Choroid plexus epithelial cell (primary cell): Measurements from ENCODE around the gene ZNF425.
"Not testable (repeated sequence)": the region's sequence is repeated elsewhere in the genome, so short reads cannot be mapped to it uniquely, and the experiment has no call there.

ENCODE experiments used
- DNase-seq: peaks from one replicate; pipeline ENCODE4 v3.0.0-alpha.2; 2010; ENCODE audit warnings: low read depth
- H3K4me3 ChIP-seq: 2 replicates; pipeline ENCODE4 v1.5.1; 2011; ENCODE audit warnings: low read depth, mild to moderate bottlenecking, control low read depth, low read length, moderate library complexity
- TF ChIP-seq, protein P1 (sequence below): conservative IDR thresholded peaks from 2 replicates; pipeline ENCODE4 v1.5.1; 2011; ENCODE audit warnings: low read depth, mild to moderate bottlenecking, control low read depth, inconsistent platforms, low read length, moderate library complexity

Gene ZNF425

GRCh38 chr7:149072438-149072775 lies 53.7 kb downstream of the ZNF425 start:
- no peak for DNase-seq
- TF ChIP-seq, protein P1, sequence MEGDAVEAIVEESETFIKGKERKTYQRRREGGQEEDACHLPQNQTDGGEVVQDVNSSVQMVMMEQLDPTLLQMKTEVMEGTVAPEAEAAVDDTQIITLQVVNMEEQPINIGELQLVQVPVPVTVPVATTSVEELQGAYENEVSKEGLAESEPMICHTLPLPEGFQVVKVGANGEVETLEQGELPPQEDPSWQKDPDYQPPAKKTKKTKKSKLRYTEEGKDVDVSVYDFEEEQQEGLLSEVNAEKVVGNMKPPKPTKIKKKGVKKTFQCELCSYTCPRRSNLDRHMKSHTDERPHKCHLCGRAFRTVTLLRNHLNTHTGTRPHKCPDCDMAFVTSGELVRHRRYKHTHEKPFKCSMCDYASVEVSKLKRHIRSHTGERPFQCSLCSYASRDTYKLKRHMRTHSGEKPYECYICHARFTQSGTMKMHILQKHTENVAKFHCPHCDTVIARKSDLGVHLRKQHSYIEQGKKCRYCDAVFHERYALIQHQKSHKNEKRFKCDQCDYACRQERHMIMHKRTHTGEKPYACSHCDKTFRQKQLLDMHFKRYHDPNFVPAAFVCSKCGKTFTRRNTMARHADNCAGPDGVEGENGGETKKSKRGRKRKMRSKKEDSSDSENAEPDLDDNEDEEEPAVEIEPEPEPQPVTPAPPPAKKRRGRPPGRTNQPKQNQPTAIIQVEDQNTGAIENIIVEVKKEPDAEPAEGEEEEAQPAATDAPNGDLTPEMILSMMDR: no peak
- H3K4me3 ChIP-seq: no peak overlapping the region

DNA sequence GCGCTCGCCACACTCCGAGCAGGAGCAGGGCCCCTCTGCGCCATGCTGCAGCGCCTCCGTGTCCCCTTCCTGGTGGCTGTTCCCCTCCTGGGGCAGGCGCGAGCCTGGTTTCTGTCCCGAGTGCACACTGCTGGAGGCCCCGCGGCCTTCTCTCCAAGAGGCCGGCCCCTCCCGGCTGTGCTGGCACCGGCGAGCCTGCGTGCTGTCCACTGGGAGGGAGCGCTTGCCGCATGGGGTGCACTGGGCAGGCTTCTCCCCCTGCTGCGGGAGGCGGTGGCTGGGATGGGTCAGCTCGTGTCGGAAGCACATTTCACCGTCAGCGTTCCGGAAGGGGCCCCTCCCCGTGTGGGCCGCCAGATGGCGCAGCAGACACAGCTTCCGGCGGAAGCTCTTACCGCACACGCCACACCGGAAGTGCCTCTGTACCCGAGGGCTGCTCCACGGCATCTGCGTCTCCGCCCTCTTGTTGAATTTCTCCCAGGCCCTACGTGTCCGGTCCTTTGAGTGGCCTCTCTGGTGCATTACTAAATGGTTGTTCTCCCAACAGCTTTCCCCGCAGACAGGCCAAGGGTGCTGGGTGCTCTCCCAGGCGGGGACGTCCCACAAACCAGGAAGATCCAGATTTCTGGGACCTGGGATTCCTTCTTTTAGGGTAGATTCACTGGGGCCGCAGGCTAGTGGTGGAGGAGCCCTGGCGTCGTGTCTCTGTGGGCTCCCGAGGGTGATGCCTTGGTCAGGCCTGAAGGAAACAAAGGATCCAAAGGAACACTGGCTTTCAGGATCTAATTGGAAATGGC lies 54.3 kb downstream of the ZNF425 start:
- peak; percentile 18 for DNase-seq
- TF ChIP-seq, protein P1: peak; percentile 39
- no peak overlapping the region for H3K4me3 ChIP-seq

DNA sequence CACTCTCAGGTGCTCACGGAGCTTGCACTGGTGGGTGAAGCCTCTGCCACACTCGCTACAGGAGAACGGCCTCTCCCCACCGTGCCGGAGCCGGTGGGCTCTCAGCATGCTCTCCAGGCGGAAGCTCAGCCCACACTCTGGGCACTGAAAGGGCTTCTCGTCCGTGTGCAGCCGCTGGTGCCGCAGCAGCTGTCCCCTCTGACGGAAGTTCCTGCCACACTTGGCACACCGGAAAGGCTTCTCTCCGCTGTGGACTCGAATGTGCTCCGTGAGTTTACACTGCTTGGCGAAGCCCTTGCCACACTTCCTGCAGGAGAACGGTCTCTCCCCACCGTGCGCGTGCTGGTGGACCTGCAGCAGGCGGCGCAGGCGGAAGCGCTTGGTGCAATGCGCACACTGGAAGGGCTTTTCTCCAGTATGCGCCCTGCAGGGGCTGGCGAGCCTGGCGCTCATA lies 54.9 kb downstream of the ZNF425 start:
- no peak overlapping the region for H3K4me3 ChIP-seq
- TF ChIP-seq, protein P1: no peak
- DNase-seq: no peak

DNA sequence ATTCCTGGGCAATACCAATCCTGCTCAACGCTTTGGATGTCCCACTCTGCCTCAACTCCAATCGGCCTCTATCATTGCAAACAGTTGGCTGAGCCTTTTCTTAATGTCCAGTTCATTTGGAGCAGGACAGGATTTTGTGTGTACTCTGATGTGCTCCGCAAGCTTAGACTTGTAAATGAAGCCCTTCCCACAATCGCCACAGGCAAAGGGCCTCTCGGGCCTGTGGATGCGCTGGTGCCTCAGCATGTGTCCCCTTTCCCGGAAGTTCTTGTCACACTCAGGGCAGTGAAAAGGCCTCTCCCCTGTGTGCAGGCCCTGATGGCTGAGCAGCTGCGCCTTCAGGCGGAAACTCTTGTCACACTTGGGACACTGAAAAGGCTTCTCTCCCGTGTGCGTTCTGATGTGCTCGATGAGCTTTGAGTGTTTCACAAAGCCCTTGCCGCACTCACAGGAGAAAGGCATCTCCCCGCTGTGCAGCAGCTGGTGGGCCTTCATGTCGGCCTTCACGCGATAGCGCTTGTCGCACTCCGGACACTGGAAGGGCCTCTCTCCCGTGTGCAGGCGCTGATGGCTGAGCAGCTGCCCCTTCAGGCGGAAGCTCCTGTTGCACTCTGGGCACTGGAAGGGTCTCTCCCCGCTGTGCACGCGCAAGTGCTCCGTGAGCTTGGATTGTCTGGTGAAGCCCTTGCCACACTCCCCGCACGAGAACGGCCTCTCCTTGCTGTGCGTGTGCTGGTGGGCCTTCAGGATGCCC lies 55.6 kb downstream of the ZNF425 start:
- DNase-seq: no peak
- H3K4me3 ChIP-seq: no peak overlapping the region
- TF ChIP-seq, protein P1: no peak

- DNase-seq: no peak
- TF ChIP-seq, protein P1: peak; percentile 30
Measured at GRCh38 chr7:149067869-149068268, 58.3 kb downstream of the ZNF425 start.

DNA sequence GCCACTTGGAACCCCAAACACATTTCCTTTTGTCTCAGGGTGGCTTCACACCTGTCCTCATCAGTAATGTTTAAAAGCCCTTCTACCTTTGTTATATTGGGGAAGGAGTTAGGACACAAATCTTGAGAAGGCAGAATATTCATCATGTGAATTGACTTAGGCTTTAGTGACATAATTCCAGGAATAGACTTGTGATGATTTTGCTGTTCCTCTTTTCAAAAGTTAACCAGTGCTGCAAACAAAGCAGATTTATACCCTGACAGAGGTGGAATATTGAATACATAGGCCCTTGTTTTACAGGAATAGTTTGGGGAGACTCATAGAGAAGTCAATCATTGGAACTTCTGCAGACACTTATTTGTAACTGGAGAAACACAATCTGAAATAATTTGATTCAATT lies 62.6 kb downstream of the ZNF425 start:
- no peak for DNase-seq
- no peak overlapping the region for H3K4me3 ChIP-seq
- TF ChIP-seq, protein P1: no peak

More at GRCh38 chr7:149067869-149068268, 58.3 kb downstream of the ZNF425 start:
- no peak overlapping the region for H3K4me3 ChIP-seq

- H3K4me3 ChIP-seq, DNase-seq: not testable (repeated sequence)
Measured at GRCh38 chr7:149062217-149062899, 63.8 kb downstream of the ZNF425 start.
